Stimulated activated CD8-positive, alpha-beta memory T cell treated with anti-CD3 and anti-CD28 coated beads, Interleukin-7, amount 100 ng/mL, for 1 hour (primary cell): ENCODE data around the gene CTH.
"Not testable (repeated sequence)": the region's sequence is repeated elsewhere in the genome, so short reads cannot be mapped to it uniquely, and the experiment has no call there.

Experiments
- DNase-seq, 2 donors: peaks; one replicate each; pipeline ENCODE4 v3.0.0-alpha.2; 2020; ENCODE audit warnings: low read depth in 2 of 2

CTH gene

DNA sequence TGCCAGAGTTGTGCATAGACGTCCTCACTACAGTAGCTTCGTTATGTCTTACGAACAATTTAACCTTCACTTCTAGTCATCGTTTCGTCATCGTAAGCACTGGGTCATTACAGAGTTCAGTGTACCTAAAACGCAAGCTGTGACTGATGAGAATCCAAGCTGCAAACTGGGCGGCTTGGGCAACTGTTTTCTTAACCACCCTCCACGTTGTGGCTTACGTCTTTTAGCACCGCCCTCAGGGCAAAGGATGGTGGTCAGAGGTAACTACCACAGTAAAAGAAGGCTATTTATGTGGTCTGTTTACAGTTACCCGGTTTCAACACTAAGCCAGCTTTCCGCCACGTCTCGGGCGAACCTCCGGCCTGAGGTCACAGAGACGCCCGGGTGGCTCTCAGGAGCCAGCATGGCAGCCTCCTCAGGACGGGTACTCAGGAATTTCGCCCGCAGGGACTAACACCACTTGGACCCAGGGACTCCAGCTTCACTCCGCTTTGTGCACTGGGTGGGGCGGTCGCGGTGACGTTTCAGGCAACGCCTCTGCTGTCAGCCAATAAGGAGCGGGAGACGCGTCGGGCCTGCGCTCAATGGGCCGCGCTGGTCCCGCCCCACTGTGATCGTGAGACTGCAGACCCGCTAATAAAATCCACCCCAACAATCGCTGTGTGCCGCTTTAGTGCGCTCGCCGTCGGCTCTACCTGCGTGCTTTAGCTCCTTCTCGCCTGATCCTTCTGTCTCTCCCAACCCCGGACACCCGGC, at the start of gene CTH:
TSS of gene CTH (plus strand) at position 665 of the 756 bp plus-strand sequence. CDS start 148 bp downstream, outside the sequence.
- DNase-seq = peak; percentile 76 to 83

DNA sequence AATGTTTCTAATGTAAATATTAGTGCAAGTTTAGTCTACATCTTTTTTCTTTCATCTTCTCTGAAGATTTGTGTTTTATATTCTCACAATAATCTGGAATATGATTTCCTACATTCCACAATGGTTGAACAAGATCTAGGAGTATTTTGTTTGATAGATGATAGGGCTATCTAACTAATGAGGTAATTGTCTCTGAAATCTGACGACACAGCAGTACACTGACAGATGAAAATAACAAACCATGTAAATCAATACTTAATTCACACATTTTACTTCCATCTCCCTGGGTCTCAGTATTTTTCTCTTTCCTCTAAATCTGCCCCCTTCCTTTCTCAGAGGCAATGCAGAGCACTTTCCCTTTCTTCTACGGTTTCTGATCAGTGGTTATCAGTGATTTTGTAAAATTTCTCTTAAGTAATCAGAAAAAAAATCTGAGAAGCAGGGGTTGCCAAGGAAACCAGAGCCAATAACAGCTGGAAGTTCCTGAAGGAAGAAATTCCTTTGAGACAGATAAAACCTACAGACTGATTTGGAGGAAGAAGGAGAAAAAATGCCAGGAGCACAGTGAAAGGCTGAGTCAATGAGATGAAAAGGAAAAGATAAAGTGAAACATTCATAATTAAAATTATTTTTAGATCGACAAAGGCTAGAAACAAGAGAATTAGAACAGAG, 49.2 kb upstream of the CTH start:
- no peak for DNase-seq

DNA sequence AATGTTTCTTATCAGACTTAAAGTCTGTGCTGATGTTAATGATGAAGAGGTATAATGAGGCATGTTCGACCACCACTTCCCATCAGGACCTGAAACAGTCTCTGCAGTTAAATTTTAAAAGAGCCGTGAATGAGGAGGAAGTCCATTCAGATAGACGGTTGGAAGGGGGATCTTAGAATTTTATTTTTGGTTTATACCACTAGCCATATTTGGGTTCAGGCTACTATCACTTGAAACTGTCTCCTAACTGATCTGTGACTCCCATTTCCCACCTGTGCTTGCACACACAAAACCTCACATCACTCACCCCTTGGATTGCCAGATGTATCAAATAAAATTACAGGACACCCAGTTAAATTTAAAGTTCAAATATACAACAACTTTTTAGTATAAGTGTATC, 46.6 kb upstream of the CTH start:
- no peak for DNase-seq

DNA sequence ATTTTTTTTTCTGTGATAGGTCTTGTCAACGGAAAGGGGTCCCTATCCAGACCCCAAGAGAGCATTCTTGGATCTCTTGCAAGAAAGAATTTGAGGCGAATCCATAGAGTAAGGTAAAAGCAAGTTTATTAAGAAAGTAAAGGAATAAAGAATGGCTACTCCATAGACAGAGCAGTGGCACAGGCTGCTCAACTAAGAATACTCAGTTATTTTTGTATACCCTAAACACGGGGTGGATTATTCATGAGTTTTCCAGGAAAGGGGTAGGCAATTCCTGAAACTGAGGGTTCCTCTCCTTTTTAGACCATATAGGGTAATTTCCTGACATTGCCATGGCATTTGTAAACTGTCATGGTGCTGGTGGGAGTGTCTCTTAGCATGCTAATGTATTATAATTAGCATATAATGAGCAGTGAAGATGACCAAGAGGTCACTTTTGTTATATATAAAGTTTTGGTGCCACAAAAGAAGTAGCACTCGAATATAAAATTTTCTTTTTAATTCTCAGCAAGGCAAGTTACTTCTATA, 44.6 kb upstream of the CTH start:
- not testable (repeated sequence) for DNase-seq

DNA sequence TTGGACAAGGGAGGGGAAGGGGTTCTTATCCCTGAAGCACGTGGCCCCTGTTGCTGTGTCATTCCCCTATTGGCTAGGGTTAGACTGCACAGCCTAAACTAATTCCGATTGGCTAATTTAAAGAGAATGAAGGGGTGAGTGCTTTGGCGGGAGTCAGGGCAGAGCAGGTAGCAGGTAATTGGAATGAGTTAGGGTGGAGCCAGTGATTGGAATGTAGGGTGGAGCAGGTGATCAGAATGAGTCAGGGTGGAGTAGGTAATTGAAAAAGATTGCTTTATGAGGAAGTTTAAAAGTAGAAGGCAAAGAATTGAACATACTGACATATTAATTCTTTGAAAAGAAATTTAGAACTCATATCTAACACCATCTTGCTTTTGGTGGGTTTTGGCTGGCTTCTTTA, 44.1 kb upstream of the CTH start:
- not testable (repeated sequence) for DNase-seq

DNA sequence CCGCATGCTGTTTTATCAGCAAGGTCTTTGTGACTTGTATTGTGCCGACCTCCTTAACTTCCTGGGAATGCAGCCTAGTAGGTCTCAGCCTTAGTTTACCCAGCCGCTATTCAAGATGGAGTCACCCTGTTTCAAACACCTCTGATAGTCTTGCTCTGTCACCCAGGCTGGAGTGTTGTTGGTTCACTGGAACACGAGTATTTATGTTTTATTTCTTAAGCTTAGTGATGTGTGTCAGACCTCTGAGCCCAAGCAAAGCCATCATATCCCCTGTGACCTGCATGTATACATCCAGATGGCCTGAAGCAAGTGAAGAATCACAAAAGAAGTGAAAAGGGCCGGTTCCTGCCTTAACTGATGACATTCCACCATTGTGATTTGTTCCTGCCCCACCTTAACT, 43.7 kb upstream of the CTH start:
- not testable (repeated sequence) for DNase-seq

DNA sequence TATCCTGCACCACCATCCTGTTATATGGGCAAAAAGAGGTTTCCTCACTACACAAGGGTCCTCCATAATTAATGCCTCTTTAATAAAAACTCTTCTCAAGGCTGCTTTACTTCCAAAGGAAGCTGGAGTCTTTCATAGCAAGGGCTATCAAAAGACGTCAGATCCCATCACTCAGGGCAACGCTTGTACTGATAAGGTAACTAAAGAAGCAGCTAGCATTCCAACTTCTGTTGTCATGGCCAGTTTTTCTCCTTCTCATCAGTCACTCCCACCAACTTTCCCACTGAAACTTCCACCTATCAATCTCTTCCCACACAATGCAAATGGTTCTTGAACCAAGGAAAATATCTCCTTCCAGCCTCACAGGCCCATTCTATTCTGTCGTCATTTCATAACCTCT, 39.5 kb upstream of the CTH start:
- DNase-seq = not testable (repeated sequence)

DNA sequence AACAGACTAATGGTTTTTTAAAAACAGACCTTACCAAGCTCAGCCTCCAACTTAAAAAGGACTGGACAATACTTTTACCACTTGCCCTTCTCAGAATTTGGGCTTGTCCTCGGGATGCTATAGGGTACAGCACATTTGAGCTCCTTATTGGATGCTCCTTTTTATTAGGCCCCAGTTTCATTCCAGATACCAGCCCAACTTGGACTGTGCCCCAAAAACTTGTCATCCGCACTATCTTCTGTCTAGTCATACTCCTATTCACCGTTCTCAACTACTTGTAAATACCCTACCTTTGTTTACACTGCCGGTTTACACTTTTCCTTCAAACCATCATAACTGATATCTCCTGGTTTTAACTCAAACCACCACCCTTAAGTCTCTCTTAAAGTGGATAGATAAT, 38.6 kb upstream of the CTH start:
- DNase-seq = no peak

DNA sequence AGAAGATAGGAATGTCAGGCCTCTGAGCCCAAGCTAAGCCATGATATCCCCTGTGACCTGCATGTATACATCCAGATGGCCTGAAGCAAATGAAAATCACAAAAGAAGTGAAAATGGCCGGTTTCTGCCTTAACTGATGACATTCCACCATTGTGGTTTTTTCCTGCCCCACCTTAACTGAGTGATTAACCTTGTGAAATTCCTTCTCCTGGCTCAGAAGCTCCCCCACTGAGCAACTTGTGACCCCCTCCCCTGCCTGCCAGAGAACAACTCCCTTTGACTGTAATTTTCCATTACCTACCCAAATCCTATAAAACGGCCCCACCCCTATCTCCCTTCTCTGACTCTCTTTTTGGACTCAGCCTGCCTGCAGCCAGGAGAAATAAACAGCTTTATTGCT, 37.5 kb upstream of the CTH start:
- DNase-seq = not testable (repeated sequence)

DNA sequence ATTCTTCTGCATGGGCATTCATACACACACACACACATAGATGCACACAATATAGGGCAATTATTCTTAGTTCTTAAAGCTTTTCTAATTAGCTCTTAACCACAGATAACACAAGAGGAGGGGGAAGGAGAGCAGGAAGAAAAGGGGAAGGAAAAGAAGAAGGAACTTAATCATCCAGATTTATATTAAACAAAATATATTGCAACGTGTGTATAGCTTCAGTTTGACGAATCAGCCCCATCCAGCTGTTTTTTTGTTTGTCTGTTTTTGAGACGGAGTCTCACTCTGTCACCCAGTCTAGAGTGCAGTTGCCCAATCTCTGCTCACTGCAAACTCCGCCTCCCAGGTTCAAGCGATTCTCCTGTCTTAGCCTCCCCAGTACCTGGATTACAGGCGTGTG, 34.9 kb upstream of the CTH start:
- no peak for DNase-seq

DNA sequence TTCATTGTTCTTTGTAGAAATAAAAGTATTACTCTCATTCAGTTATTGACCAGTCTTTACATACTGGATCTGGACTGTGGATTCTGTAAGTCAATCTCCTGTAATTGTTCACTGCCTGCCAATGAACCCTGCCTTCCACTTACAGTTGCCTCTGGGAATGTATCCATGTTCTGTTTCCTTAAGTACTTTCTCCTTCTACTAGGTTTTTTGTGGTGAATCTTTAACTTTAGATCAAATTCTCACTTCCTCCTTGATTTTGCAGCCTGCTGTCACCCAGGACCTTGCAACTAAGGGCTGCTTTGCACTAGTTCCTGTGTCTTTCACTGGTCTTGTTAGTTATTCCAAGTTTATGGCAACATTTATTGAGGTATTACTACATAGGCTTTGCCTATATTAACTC, 28.4 kb upstream of the CTH start:
- DNase-seq = no peak

DNA sequence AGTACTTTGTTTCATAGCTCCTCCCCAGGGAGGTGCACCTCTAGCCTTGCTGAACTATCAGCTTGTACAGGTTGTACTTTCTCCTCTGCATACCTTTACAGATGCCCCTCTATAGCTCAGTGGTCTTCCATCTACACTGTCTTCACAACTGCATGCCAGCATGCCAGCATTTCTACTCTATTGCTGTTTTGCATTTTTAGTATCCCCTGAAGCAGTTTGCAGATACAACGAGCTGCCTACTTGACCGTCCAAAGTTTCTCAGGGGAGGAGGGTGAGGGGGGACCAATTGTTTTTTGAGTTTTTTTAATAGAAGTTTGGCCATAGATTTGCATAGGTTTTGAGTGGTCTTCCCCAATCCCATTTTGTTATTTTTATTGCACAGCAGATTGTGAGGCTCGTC, 27.6 kb upstream of the CTH start:
- no peak for DNase-seq

DNA sequence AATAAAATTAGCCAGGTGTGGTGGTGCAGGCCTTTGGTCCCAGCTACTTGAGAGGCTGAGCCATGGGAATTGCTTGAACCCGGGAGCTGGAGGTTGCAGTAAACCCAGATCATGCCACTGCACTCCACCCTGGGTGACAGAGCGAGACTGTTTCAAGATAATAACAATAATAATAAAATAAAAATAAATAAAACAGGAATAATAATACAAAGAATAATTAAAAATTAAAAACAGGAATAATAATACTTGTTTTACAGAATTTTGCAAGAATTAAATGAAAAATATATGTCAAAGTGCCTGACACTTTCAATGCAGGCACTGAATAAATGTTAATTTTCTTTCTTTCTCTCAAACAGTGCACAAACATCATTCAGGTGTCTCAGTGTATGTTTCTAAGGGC, 26.5 kb upstream of the CTH start:
- no peak for DNase-seq

DNA sequence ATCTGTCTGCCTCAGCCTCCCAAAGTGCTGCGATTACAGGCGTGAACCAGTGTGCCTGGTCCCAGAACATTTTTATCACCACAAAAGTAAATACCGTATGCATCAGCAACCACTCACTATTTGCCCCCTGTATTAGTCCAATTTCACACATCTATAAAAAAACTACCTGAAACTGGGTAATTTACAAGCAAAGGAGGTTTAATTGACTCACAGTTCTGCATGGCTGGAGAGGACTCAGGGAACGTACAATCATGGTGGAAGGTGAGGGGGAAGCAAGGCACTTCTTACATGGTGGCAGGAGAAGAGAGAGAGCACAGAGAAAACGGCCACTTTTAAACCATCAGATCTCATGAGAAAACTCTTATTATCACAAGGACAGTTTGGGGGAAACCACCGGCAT, 25.6 kb upstream of the CTH start:
- no peak for DNase-seq

DNA sequence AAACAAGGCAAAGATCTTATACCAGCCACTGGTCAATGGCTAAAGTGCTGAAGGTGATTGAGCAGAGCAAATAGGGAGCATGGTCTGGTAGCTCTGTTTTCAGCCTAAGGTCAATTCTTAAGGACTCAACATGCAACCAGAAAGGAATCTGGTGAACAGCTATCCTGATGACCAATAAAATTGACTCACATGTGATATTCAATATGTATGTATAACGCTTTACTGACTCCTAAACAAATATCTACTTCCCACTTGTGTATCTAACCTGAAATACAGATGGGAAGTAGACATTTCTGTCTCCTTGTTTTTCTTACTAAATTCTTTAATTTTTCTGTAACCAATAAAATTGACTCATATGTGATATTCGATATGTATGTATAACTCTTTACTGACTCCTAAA, 24.9 kb upstream of the CTH start:
- DNase-seq = no peak

DNA sequence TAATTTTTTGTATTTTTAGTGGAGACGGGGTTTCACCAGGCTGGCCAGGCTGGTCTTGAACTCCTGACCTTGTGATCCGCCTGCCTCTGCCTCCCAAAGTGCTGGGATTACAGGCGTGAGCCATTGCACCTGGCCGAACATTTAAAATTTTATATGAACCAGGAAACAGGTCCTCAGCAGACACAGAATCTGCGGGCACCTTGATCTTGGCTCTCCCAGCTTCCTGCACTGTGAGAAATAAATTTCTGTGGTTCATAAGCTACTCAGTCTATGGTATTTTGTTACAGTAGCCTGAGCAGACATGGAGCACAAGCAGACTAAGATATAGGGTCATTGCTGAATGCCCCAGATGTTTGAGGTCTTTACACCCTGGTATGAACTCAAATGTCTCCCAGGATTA, 23.6 kb upstream of the CTH start:
- DNase-seq = no peak

DNA sequence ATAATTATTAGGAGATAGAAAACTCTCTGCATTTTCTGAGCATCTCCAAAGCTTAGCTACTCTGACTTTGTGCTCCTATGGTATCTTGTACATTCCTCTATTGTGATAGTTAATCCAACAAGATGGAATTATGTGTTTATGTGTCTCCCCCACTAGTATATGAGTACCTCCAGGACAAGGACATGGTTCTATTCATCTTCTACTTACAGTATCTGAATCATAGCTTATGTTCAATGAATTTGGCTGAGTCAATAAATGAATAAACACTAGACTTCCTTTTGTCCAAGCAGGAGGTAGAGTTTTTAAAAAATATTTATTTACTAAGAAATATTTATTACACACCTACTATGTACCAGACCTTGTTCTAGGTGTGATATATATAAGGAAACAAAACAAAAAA, 18.4 kb upstream of the CTH start:
- no peak for DNase-seq

DNA sequence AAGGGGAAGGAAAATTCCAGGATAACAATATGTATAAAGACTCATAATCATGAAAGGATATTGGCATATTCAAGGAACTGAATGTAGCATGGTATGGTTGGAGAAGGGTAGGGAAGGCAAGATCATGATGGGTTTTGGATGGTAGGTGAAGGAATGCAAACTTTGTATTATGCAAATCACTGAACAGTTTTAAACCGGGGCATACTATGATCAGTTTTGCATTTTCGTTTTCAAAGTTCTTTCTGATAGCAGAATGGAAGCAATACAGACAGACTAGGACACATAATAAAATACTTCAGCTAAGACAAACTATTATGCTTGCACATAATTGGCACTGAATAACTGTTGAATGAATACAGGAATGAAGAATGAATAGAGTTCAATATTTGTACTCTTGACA, 14.5 kb upstream of the CTH start:
- no peak for DNase-seq

DNA sequence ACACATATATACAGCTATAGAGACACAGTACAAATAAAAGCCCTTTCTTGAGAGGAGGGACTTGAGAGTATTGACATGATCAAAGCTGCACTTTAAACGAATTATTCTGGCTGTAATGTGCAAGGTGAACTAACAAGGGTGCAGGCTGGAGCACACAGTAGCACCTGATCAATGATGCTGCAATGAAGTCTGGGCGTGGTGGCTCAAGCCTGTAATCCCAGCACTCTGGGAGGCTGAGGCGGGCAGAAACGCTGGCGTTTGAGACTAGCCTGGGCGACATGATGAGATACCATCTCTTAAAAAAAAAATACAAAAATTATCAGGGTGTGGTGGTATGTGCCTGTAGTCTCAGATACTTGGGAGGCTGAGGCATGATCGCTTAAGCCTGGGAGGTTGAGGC, 14.1 kb upstream of the CTH start:
- DNase-seq = no peak

DNA sequence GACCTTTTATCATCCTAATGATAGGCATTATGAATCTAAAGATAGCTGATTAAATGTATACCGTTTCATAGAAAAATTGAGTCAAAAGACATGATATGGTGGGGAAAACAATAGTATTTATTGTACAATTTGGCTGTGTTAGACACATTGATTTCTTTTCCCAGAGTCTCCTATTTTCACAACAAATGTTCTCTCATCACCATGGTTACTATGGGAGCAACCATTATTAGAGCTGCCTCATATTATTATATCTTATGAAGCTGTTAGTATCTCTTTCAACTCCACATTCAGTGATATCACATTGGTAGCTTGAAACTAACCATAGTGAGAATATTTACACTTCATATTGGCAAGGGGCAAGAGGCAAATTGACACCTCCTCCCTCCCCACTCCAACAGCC, 10.7 kb upstream of the CTH start:
- no peak for DNase-seq

DNA sequence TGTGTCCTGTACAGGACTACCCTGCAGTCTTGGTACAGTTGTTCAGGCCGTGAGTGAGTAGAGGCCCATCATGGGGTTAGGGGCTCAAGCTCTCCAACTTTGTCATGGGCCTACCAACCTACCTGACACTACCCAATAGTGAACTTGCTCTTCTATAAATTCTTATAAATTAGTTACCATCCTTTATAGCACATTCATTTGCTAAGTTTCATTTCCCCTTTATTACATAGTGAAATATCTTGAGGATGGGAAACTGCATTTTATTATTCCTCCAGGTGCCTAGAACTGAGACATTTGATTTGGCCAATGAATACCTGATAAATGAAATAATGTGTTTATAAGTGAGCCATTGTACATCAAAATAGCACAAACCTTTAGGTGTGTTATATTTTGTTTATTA, 9.1 kb upstream of the CTH start:
- DNase-seq = no peak

DNA sequence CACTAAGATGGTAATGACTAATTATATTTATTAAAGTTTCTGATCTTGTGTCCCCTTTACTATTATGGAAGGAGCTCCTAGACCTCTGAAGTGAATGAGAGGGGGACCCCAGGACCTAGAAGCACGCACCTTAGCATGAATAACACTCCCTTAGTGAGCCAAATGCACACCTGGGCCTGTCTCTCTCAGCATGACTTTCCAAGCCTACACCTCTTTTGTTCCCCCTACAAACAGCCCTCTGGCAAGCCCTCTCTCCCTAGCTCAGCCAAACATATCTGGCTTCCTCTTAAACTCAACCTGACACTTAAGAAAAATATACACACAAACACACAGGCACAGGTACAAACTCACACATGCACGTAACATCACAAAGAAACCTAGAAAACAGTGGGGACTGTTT, 7.3 kb upstream of the CTH start:
- no peak for DNase-seq

DNA sequence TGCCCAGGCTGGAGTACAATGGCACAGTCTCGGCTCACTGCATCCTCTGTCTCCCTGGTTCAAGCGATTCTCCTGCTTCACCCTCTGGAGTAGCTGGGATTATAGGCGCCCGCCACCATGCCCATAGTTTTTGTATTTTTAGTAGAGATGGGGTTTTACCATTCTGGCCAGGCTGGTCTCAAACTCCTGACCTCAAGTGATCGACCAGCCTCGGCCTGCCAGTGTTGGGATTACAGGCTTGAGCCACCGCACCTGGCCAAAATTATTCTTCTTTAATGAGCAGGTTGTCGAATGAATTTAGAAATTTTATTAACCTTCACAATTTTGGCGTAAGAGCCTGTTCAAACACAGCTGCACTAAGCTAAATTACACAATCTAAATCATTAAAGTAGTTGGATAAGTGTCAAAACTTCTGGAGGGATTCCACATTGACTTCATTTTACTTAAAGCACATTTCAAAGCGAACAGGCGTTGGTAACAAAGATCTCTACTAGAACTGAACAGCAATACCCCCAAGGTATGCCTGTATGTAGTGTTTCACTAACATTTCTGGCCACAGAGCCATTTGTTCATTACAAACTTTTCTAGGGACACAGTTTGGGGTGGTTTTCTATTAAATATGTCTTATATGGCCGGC, 5.2 kb upstream of the CTH start:
- no peak for DNase-seq
